IMR-90 (cell line): ENCODE measurements around the gene PAPSS2. TPM values are rescaled to one million over a fixed set of nuclear protein-coding genes. Genes with fewer than 3 reads are reported as not detected.

Experiments used
- ATAC-seq: fragments of 200-7000 bp; cut with Tn5 transposase; 2 replicates; pipeline ENCODE4 v1.9.1; 2020; ENCODE audit warnings: low read depth, mild to moderate bottlenecking, moderate library complexity
- BruUV-seq: library from RNA; stranded (reverse); fragments of 400-500 nt; replicated peaks from 2 replicates; lab custom pipeline; 2021; lab: Mats Ljungman, UMichigan
- CTCF ChIA-PET: fragments of 300-600 bp; formaldehyde crosslinking; extraction: SDS; loops from one replicate; lab custom pipeline; 2021; ENCODE audit warnings: antibody characterized with exemption; lab: Yijun Ruan, JAX
- POLR2A ChIA-PET: fragments of 300-600 bp; sonication (Branson Sonifier 250); formaldehyde crosslinking; loops from one replicate; lab custom pipeline; 2022; ENCODE audit warnings: antibody characterized with exemption; ENCODE audit not compliant: unreplicated experiment; lab: Charles Lee
- DNase-seq: peaks from one replicate; pipeline ENCODE4 v3.0.0; 2013
- H2AFZ ChIP-seq: replicated peaks from 2 replicates; pipeline ENCODE3; 2013; ENCODE audit warnings: low read length, mild to moderate bottlenecking; ENCODE audit not compliant: poor library complexity
- H2AK5ac ChIP-seq: 2 replicates; pipeline ENCODE4 v1.6.1; 2013; ENCODE audit warnings: low read depth, low read length, inconsistent platforms
- H2AK9ac ChIP-seq: replicated peaks from 2 replicates; pipeline ENCODE3; 2013; ENCODE audit warnings: mild to moderate bottlenecking, low read depth, low read length, moderate library complexity; ENCODE audit not compliant: poor library complexity
- H2BK120ac ChIP-seq: 2 replicates; pipeline ENCODE4 v1.6.1; 2013; ENCODE audit warnings: low read depth, low read length, inconsistent platforms
- H2BK15ac ChIP-seq: 3 replicates; pipeline ENCODE4 v1.6.1; 2013; ENCODE audit warnings: low read depth, low read length, inconsistent platforms
- H2BK20ac ChIP-seq: 2 replicates; pipeline ENCODE4 v1.6.1; 2013; ENCODE audit warnings: low read depth, mild to moderate bottlenecking, inconsistent platforms, low read length, moderate library complexity
- H2BK5ac ChIP-seq: 2 replicates; pipeline ENCODE4 v1.6.1; 2013; ENCODE audit warnings: mild to moderate bottlenecking, low read depth, low read length, inconsistent platforms; ENCODE audit not compliant: poor library complexity, severe bottlenecking
- H3K14ac ChIP-seq: replicated peaks from 2 replicates; pipeline ENCODE4 v1.6.1; 2013; ENCODE audit warnings: low read depth, low read length, inconsistent platforms
- H3K18ac ChIP-seq: 2 replicates; pipeline ENCODE4 v1.6.1; 2013; ENCODE audit warnings: low read depth, low read length, control low read depth
- H3K23ac ChIP-seq: 2 replicates; pipeline ENCODE4 v1.6.1; 2013; ENCODE audit warnings: low read depth, low read length, inconsistent platforms
- H3K27ac ChIP-seq: 2 replicates; pipeline ENCODE4 v1.5.1; 2013; ENCODE audit warnings: mild to moderate bottlenecking, control low read depth, low read length; ENCODE audit not compliant: insufficient read depth
- H3K27me3 ChIP-seq: 2 replicates; pipeline ENCODE4 v1.6.1; 2013; ENCODE audit warnings: low read length; ENCODE audit not compliant: control insufficient read depth, insufficient read depth
- H3K36me3 ChIP-seq: 2 replicates; pipeline ENCODE4 v1.6.1; 2013; ENCODE audit warnings: low read length, mixed read lengths; ENCODE audit not compliant: control insufficient read depth, insufficient read depth
- H3K4ac ChIP-seq: 2 replicates; pipeline ENCODE4 v1.6.1; 2013; ENCODE audit warnings: low read depth, low read length, inconsistent platforms
- H3K4me1 ChIP-seq: 2 replicates; pipeline ENCODE4 v1.6.1; 2013; ENCODE audit warnings: low read length, mixed read lengths; ENCODE audit not compliant: control insufficient read depth, insufficient read depth
- H3K4me2 ChIP-seq: 2 replicates; pipeline ENCODE4 v1.6.1; 2013; ENCODE audit warnings: low read depth, mild to moderate bottlenecking, control low read depth, low read length, moderate library complexity
- H3K4me3 ChIP-seq: 2 replicates; pipeline ENCODE4 v1.5.1; 2013; ENCODE audit warnings: low read depth, mild to moderate bottlenecking, control low read depth, low read length, moderate library complexity; ENCODE audit not compliant: insufficient read depth
- H3K56ac ChIP-seq: 2 replicates; pipeline ENCODE4 v1.6.1; 2013; ENCODE audit warnings: low read length, inconsistent platforms; ENCODE audit not compliant: insufficient read depth; ENCODE audit errors: extremely low read depth
- H3K79me1 ChIP-seq, 2 experiments: 2 replicates each; pipeline ENCODE4 v1.6.1; 2013; ENCODE audit warnings: low read length in 2 of 2, inconsistent platforms in 1 of 2, low read depth in 1 of 2
- H3K9ac ChIP-seq: 2 replicates; pipeline ENCODE4 v1.6.1; 2013; ENCODE audit warnings: low read depth, low read length, control low read depth
- H3K9me1 ChIP-seq: 2 replicates; pipeline ENCODE4 v1.6.1; 2013; ENCODE audit warnings: low read length, inconsistent platforms; ENCODE audit not compliant: insufficient read depth
- H3K9me3 ChIP-seq: 2 replicates; pipeline ENCODE4 v1.6.1; 2013; ENCODE audit warnings: low read length; ENCODE audit not compliant: control insufficient read depth, insufficient read depth
- H4K20me1 ChIP-seq: 2 replicates; pipeline ENCODE4 v1.6.1; 2013; ENCODE audit warnings: low read length, inconsistent platforms; ENCODE audit not compliant: insufficient read depth
- H4K5ac ChIP-seq: 2 replicates; pipeline ENCODE4 v1.6.1; 2013; ENCODE audit warnings: mild to moderate bottlenecking, low read depth, low read length, control low read depth
- H4K8ac ChIP-seq, 2 experiments: 2 replicates each; pipeline ENCODE4 v1.6.1; 2013; ENCODE audit warnings: low read depth in 2 of 2, low read length in 2 of 2, control low read depth in 1 of 2, inconsistent platforms in 1 of 2
- H4K91ac ChIP-seq: 2 replicates; pipeline ENCODE4 v1.6.1; 2013; ENCODE audit warnings: low read depth, low read length, inconsistent platforms; ENCODE audit not compliant: insufficient read depth
- CEBPB ChIP-seq: IDR thresholded peaks from 2 replicates; pipeline ENCODE4 v1.6.1; 2012; ENCODE audit warnings: low read depth, low read length, improper control_type of control experiment
- FOS ChIP-seq: fragments of 150-350 bp; IDR thresholded peaks from 2 replicates; pipeline ENCODE4 v1.6.1; 2016; ENCODE audit warnings: low read depth, low read length
- MXI1 ChIP-seq: IDR thresholded peaks from 2 replicates; pipeline ENCODE4 v1.6.1; 2012; ENCODE audit warnings: low read depth, mild to moderate bottlenecking, low read length, moderate library complexity, borderline replicate concordance
- RAD21 ChIP-seq: IDR thresholded peaks from 2 replicates; pipeline ENCODE4 v1.6.1; 2012; ENCODE audit warnings: low read length, improper control_type of control experiment
- SMC3 ChIP-seq: fragments of 150-350 bp; IDR thresholded peaks from 2 replicates; pipeline ENCODE4 v1.6.1; 2016; ENCODE audit warnings: low read depth, mild to moderate bottlenecking, antibody characterized with exemption, low read length, moderate library complexity
- WGBS, 2 experiments: methylation state at CpG; one replicate each; pipeline versions ENCODE4 v1.1.5 to v1.1.7; 2013; ENCODE audit warnings: missing lambda C conversion rate in 2 of 2; ENCODE audit not compliant: insufficient read length in 1 of 2; ENCODE audit errors: extremely low coverage in 2 of 2; 5-methylcytosine and 5-hydroxymethylcytosine counted together
- dilution Hi-C: fragments of 300-500 bp; cut with HindIII; formaldehyde crosslinking; loops from one replicate; pipeline ENCODE4 v1.14.3; 2018; ENCODE audit warnings: low sequenced_read_pairs; ENCODE audit not compliant: unreplicated experiment
- in situ Hi-C: fragments of 300-500 bp; cut with MboI; formaldehyde crosslinking; loops from 3 replicates; pipeline ENCODE4 v1.14.3; 2019; ENCODE audit warnings: low sequenced_read_pairs, inconsistent platforms, mixed read lengths
- intact Hi-C: fragments of 100-400 bp; cut with micrococcal nuclease; formaldehyde crosslinking; loops from 2 replicates; pipeline ENCODE4 v1.10.0; 2022
- polyA plus RNA-seq, 3 experiments: library from polyadenylated mRNA; depleted of rRNA; stranded (reverse); fragments of >200 nt; gene quantifications; 2 replicates each; pipeline ENCODE4 v1.2.3, GENCODE V29; 2012; ENCODE audit warnings: low replicate concordance in 1 of 3
- total RNA-seq: library from RNA; depleted of rRNA; stranded (reverse); fragments of >200 nt; gene quantifications from 2 replicates; pipeline ENCODE4 v1.2.3, GENCODE V29; 2012
- TF ChIP-seq, protein P1 (sequence below): conservative IDR thresholded peaks from 2 replicates; pipeline ENCODE4 v1.5.1; 2012; ENCODE audit warnings: mild to moderate bottlenecking, low read depth, low read length, improper control_type of control experiment
- TF ChIP-seq, protein P2 (sequence below): fragments of 150-350 bp; IDR thresholded peaks from 2 replicates; pipeline ENCODE4 v1.6.1; 2017; ENCODE audit warnings: mild to moderate bottlenecking, antibody characterized with exemption, low read length, low read depth
- TF ChIP-seq, protein P3 (sequence below): fragments of 150-350 bp; IDR thresholded peaks from 2 replicates; pipeline ENCODE4 v1.6.1; 2016; ENCODE audit warnings: low read depth, mild to moderate bottlenecking, low read length, moderate library complexity, borderline replicate concordance

Gene PAPSS2
- total and polyA plus RNA-seq, 2 of the 4 experiments (the other 2 are of a cell fraction), result 55.0 to 63.3 TPM

DNA sequence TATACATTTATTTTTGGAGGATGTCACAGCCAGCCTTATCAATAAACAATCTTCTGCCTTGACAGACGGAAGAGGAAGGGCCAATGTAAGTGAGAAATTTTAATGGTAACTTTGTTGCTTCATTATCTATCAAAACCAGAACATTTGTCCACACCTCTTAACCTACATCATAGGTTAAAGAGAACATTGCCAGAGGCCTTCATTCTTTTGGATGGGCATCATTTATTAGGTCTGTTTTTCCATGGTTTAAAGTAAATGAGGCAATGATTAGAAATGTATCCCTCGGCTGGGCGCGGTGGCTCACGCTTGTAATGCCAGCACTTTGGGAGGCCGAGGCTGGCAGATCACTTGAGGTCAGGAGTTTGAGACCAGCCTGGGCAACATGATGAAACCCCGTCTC is 29.5 kb upstream of the PAPSS2 start:
- Histone ChIP-seq H4K8ac (no peak overlapping the region), H3K9me1 (no peaks in the 10 kb centered on the region), H2BK120ac (no peak overlapping the region), H3K27ac (no peak overlapping the region), H3K18ac (no peak overlapping the region), H3K4me2 (no peak overlapping the region), H2BK20ac (no peak overlapping the region), H3K36me3 (no peaks in the 10 kb centered on the region), H2AK5ac (no peak overlapping the region), H3K56ac (no peak overlapping the region), H2AK9ac (no peak overlapping the region), H3K4me1 (no peaks in the 10 kb centered on the region), H3K4ac (no peak overlapping the region), H2AFZ (no peak overlapping the region), H2BK15ac (no peak overlapping the region), H3K9ac (no peak overlapping the region), H3K27me3 (no peaks in the 10 kb centered on the region), H3K9me3 (no peaks in the 10 kb centered on the region), H4K20me1 (no peaks in the 10 kb centered on the region), H3K23ac (no peak overlapping the region), H3K4me3 (no peak overlapping the region), H3K79me1 (no peaks in the 10 kb centered on the region), H3K14ac (no peak overlapping the region), H4K91ac (no peak overlapping the region), H4K5ac (no peak overlapping the region), H2BK5ac (no peak overlapping the region)
- in situ Hi-C loops (no loop called here), intact Hi-C loops (no loop called here), dilution Hi-C loops (no loop called here)
- DNase-seq, result no peak
- 81% methylated on average over 2 of the region's 7 CpGs; no CpG with 5 or more reads in 1 of the 2 experiments for WGBS, 2 experiments
- ChIA-PET CTCF (interaction anchor here (0.5 to 0.6 kb wide), 2 partner anchors 21 to 1161 kb away, joined by 3 to 4 read pairs; no protein-coding TSS in a partner anchor), POLR2A (no interaction called here)
- BruUV-seq, result no TSS peak
- ATAC-seq, result no peak
- TF ChIP-seq CEBPB (no peak), FOS (no peak), SMC3 (no peak), RAD21 (no peak), MXI1 (no peak)
- TF ChIP-seq, protein P1, sequence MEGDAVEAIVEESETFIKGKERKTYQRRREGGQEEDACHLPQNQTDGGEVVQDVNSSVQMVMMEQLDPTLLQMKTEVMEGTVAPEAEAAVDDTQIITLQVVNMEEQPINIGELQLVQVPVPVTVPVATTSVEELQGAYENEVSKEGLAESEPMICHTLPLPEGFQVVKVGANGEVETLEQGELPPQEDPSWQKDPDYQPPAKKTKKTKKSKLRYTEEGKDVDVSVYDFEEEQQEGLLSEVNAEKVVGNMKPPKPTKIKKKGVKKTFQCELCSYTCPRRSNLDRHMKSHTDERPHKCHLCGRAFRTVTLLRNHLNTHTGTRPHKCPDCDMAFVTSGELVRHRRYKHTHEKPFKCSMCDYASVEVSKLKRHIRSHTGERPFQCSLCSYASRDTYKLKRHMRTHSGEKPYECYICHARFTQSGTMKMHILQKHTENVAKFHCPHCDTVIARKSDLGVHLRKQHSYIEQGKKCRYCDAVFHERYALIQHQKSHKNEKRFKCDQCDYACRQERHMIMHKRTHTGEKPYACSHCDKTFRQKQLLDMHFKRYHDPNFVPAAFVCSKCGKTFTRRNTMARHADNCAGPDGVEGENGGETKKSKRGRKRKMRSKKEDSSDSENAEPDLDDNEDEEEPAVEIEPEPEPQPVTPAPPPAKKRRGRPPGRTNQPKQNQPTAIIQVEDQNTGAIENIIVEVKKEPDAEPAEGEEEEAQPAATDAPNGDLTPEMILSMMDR, result no peak
- TF ChIP-seq, protein P2, sequence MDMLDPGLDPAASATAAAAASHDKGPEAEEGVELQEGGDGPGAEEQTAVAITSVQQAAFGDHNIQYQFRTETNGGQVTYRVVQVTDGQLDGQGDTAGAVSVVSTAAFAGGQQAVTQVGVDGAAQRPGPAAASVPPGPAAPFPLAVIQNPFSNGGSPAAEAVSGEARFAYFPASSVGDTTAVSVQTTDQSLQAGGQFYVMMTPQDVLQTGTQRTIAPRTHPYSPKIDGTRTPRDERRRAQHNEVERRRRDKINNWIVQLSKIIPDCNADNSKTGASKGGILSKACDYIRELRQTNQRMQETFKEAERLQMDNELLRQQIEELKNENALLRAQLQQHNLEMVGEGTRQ, result no peak
- TF ChIP-seq, protein P3, sequence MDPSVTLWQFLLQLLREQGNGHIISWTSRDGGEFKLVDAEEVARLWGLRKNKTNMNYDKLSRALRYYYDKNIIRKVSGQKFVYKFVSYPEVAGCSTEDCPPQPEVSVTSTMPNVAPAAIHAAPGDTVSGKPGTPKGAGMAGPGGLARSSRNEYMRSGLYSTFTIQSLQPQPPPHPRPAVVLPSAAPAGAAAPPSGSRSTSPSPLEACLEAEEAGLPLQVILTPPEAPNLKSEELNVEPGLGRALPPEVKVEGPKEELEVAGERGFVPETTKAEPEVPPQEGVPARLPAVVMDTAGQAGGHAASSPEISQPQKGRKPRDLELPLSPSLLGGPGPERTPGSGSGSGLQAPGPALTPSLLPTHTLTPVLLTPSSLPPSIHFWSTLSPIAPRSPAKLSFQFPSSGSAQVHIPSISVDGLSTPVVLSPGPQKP, result no peak
